ENCODE data around the gene PCNT. TPM values are rescaled to one million over a fixed set of nuclear protein-coding genes. Genes with fewer than 3 reads are reported as not detected.
"Not testable (repeated sequence)": the region's sequence is repeated elsewhere in the genome, so short reads cannot be mapped to it uniquely, and the experiment has no call there.

Gene PCNT
- total RNA-seq, 2 donors from 2014 or later: 58.1 to 120 TPM

DNA sequence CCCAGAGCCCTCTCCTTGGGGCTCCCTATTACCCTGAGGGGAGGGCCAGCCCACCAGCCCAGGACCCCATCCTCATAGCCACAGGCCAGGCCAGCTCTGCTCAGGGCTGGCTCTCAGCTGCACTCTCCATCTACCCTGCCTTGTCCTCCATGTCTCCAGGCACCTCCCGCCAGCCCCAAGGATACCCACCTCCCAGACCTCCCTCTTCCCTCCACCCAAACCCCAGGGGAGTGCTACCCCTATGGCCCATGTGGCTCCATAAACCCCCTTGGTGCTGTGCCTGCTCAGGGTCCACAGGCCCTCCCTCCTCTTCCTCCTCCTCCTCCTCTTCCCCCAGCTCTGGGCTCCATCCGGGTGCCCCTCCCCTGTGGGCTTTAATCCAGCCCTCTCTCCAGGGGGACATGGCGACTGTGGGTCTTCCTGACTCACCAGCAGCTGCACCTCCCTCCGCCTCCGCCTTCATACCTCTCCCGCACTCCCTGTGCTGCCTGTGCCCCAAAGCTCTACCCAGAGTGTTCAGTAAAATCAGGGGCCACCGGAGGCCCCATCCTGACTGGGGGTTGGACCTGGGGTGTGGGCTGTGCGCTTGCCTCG, 28.7 kb upstream of the PCNT start:
- no peaks in the 10 kb centered on the region for H3K9me3 Mint-ChIP-seq
- H3K27me3 Mint-ChIP-seq: no peaks in the 10 kb centered on the region
- peak overlapping the region in 1 of 2 donors; percentile 67 for H3K27ac Mint-ChIP-seq
- H3K4me1 Mint-ChIP-seq (ENCODE audit: low read depth in 2 of 2): peaks cover 0 to 17% of the 10 kb centered on the region in 2 donors
- H3K4me3 Mint-ChIP-seq: no peak overlapping the region
- ATAC-seq: peak in 1 of 2 donors; percentile 32
- no peak for DNase-seq (ENCODE audit: low spot score)
- H3K36me3 Mint-ChIP-seq: no peaks in the 10 kb centered on the region

- peaks cover 0 to 17% of the 10 kb centered on the region in 2 donors for H3K4me1 Mint-ChIP-seq (ENCODE audit: low read depth in 2 of 2)
- H3K9me3 Mint-ChIP-seq: no peaks in the 10 kb centered on the region
- H3K36me3 Mint-ChIP-seq: no peaks in the 10 kb centered on the region
- no peak overlapping the region for H3K4me3 Mint-ChIP-seq
- peak overlapping the region in 1 of 2 donors; percentile 75 for H3K27ac Mint-ChIP-seq
- DNase-seq (ENCODE audit: low spot score) (peak; percentile 91), ATAC-seq (peak; percentile 41 to 97)
- H3K27me3 Mint-ChIP-seq: no peaks in the 10 kb centered on the region
These were observed 27.8 kb upstream of the PCNT start for GRCh38 chr21:46295996-46296752.

DNA sequence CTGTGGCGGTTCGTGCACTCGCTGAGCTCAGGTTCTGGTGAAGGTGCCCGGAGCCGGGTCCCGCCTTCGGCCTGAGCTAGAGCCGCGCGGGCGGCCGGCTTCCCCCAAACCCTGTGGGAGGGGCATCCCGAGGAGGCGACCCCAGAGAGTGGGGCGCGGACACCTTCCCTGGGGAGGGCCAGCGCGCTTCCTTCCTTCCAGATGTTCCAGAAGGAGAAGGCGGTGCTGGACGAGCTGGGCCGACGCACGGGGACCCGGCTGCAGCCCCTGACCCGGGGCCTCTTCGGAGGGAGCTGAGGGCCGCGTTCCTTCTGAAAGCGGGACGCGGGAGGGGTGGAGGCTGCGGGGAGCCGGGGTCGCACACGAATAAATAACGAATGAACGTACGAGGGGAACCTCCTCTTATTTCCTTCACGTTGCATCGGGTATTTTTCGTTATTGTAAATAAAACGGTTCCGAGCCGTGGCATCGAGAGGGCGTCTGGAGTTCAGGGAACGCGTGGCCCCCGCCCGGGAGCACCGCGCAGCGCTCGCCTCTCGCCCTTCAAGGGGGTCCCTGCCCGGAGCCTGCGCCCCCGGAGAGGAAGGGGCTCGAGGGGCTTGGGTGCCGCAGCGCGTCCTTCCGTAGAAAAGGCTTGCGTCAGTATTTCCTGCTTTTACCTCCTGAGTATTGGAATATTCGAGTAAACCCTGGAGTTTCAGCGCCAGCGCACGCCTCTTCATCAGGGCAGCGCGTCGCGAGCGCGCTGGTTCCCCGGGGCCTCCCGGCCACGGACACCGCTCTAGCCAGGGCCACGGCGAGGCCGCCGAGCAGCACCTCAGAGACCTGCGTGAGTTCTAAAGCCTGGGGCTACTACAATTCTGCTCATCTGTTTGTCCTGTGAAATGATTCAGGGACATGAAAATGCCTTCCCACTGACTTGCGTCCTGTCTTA, 26.4 kb upstream of the PCNT start:
- H3K9me3 Mint-ChIP-seq: no peaks in the 10 kb centered on the region
- peaks cover 0 to 17% of the 10 kb centered on the region in 2 donors for H3K4me1 Mint-ChIP-seq (ENCODE audit: low read depth in 2 of 2)
- H3K27me3 Mint-ChIP-seq: no peaks in the 10 kb centered on the region
- DNase-seq (ENCODE audit: low spot score) (no peak), ATAC-seq (peak; percentile 4 to 26)
- H3K4me3 Mint-ChIP-seq: no peak overlapping the region
- peak overlapping the region in 1 of 2 donors; percentile 61 for H3K27ac Mint-ChIP-seq
- H3K36me3 Mint-ChIP-seq: no peaks in the 10 kb centered on the region

GRCh38 chr21:46299167-46299566, 24.8 kb upstream of the PCNT start:
- H3K27ac Mint-ChIP-seq: no peak overlapping the region
- peaks cover 0 to 17% of the 10 kb centered on the region in 2 donors for H3K4me1 Mint-ChIP-seq (ENCODE audit: low read depth in 2 of 2)
- H3K36me3 Mint-ChIP-seq: no peaks in the 10 kb centered on the region
- H3K27me3 Mint-ChIP-seq: no peaks in the 10 kb centered on the region
- no peaks in the 10 kb centered on the region for H3K9me3 Mint-ChIP-seq
- H3K4me3 Mint-ChIP-seq: no peak overlapping the region
- no peak for ATAC-seq
- DNase-seq (ENCODE audit: low spot score): no peak

DNA sequence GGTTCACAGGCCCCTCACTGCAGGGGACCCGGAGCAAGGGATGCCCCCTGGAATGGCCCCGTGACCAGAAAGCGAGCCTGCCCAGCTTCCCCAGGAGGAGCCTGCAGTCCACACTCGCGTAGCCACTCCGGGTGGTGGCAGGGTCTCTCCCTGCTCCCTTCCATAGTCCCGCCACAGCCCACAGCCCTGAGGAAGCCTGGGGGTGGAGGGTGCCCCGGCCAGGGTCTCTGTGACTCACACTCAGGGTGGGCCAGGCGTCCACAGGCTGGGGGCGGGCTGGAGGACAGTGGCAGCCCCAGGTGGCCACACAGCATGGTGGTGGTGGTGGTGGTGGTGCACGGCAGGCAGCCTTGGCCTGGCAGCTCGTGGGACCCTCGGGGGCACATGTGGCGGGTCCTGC, 22.2 kb upstream of the PCNT start:
- Mint-ChIP-seq H3K4me3 (no peak overlapping the region), H3K36me3 (peaks cover 8% of the 10 kb centered on the region), H3K27ac (no peak overlapping the region), H3K9me3 (no peaks in the 10 kb centered on the region), H3K4me1 (ENCODE audit: low read depth in 2 of 2) (peaks cover 0 to 10% of the 10 kb centered on the region in 2 donors), H3K27me3 (no peaks in the 10 kb centered on the region)
- DNase-seq (ENCODE audit: low spot score) (no peak), ATAC-seq (no peak)

GRCh38 chr21:46304437-46304836, 19.5 kb upstream of the PCNT start:
- no peak overlapping the region for H3K4me3 Mint-ChIP-seq
- no peaks in the 10 kb centered on the region for H3K9me3 Mint-ChIP-seq
- ATAC-seq (no peak), DNase-seq (ENCODE audit: low spot score) (no peak)
- H3K27me3 Mint-ChIP-seq: no peaks in the 10 kb centered on the region
- H3K4me1 Mint-ChIP-seq (ENCODE audit: low read depth in 2 of 2): peaks cover 0 to 11% of the 10 kb centered on the region in 2 donors
- H3K36me3 Mint-ChIP-seq: peaks cover 8% of the 10 kb centered on the region
- H3K27ac Mint-ChIP-seq: no peak overlapping the region

DNA sequence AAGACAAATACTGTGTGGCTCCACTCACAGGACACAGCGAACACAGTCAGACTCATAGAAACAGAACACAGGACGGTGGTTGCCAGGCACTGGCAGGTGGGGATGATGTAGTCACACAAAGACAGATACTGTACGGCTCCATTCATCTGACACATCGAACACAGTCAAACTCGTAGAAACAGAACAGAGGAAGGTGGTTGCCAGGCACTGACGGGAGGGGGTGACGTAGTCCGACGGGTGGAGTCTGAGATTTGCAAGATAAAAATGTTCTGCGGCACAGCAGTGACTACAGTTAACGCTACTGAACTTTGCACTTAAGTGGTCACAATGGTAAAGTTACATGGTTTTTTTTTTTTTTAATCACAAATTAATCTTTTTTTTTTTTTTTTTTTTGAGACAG, 19.0 kb upstream of the PCNT start:
- H3K9me3 Mint-ChIP-seq: no peaks in the 10 kb centered on the region
- DNase-seq (ENCODE audit: low spot score) (no peak), ATAC-seq (peak; percentile 21 to 55)
- no peak overlapping the region for H3K27ac Mint-ChIP-seq
- H3K27me3 Mint-ChIP-seq: no peaks in the 10 kb centered on the region
- H3K36me3 Mint-ChIP-seq: peaks cover 8% of the 10 kb centered on the region
- H3K4me3 Mint-ChIP-seq: no peak overlapping the region
- H3K4me1 Mint-ChIP-seq (ENCODE audit: low read depth in 2 of 2): peaks cover 0 to 11% of the 10 kb centered on the region in 2 donors

- no peak for DNase-seq (ENCODE audit: low spot score)
- Mint-ChIP-seq H3K27ac (no peak overlapping the region), H3K27me3 (no peaks in the 10 kb centered on the region), H3K4me1 (ENCODE audit: low read depth in 2 of 2) (peaks cover 0 to 11% of the 10 kb centered on the region in 2 donors), H3K36me3 (peaks cover 8% of the 10 kb centered on the region), H3K4me3 (no peak overlapping the region), H3K9me3 (no peaks in the 10 kb centered on the region)
- peak; percentile 43 to 69 for ATAC-seq
These were observed 16.3 kb upstream of the PCNT start for GRCh38 chr21:46307625-46308024.

- DNase-seq (ENCODE audit: low spot score): no peak
- Mint-ChIP-seq H3K27ac (no peak overlapping the region), H3K4me1 (ENCODE audit: low read depth in 2 of 2) (peaks cover 0 to 11% of the 10 kb centered on the region in 2 donors), H3K27me3 (no peaks in the 10 kb centered on the region), H3K9me3 (no peaks in the 10 kb centered on the region), H3K36me3 (peaks cover 8% of the 10 kb centered on the region), H3K4me3 (no peak overlapping the region)
- no peak for ATAC-seq
These were observed 15.5 kb upstream of the PCNT start for GRCh38 chr21:46308431-46308830.

GRCh38 chr21:46310260-46310659, 13.7 kb upstream of the PCNT start:
- not testable (repeated sequence) for H3K9me3 Mint-ChIP-seq; H3K4me3 Mint-ChIP-seq; DNase-seq (ENCODE audit: low spot score)

GRCh38 chr21:46311568-46311967, 12.4 kb upstream of the PCNT start:
- Mint-ChIP-seq H3K4me1 (ENCODE audit: low read depth in 2 of 2) (peaks cover 0 to 6% of the 10 kb centered on the region in 2 donors), H3K9me3 (no peaks in the 10 kb centered on the region), H3K4me3 (no peak overlapping the region), H3K36me3 (no peaks in the 10 kb centered on the region), H3K27me3 (no peaks in the 10 kb centered on the region), H3K27ac (no peak overlapping the region)
- no peak for DNase-seq (ENCODE audit: low spot score)
- ATAC-seq: no peak

More at GRCh38 chr21:46310260-46310659, 13.7 kb upstream of the PCNT start:
- H3K27me3 Mint-ChIP-seq; H3K36me3 Mint-ChIP-seq; H3K4me1 Mint-ChIP-seq (ENCODE audit: low read depth in 2 of 2); H3K27ac Mint-ChIP-seq; ATAC-seq: not testable (repeated sequence)

DNA sequence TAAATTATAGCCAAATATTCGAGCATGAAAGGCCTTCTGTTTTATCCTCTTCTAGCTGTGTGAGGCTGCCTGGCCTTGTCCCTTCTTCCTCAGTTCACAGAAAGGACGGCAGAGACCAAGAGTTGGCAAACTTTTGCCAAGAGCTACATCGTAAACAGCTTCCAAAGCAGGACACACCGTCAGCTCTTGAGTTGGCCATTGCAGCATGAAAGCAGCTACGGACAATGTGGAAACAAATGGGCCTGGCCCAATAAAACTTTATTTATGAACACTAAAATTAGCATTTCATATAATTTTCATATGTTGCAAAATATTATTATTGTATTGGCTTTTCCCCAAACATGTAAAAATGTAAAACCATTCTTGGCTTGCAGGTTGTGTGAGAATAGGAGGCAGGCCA, 11.0 kb upstream of the PCNT start:
- Mint-ChIP-seq H3K4me3 (no peak overlapping the region), H3K9me3 (no peaks in the 10 kb centered on the region), H3K36me3 (no peaks in the 10 kb centered on the region), H3K27ac (no peak overlapping the region), H3K4me1 (ENCODE audit: low read depth in 2 of 2) (no peaks in the 10 kb centered on the region), H3K27me3 (no peaks in the 10 kb centered on the region)
- no peak for ATAC-seq
- no peak for DNase-seq (ENCODE audit: low spot score)

DNA sequence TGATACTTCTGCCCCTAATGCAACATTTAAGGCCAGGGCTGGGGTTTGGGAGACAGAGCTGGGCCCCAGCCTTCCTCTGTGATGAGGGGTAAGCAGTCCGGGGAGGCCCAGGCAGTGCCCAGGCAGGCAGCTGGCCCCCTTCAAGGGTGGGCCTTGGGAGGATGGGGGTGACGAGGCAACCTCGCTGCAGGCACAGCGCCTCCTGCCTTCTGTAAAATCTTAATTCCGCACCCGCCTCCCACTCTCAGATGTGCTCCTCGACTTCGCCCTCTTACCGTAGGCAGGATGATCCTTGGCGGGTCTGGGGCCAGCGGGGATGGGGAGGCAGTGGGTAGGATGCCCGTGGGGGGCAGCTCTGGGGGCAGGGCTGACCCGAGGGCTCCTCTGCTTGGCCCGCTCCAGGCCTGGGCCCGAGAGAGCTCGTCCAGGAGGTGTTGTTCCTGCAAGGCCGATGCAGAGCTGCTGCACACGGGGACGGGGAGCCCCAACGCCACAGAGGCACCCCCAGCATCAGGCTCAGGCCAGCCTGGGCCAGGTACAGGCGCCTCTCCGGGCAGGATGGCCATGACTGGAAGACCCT, 9.4 kb upstream of the PCNT start:
- Mint-ChIP-seq H3K27me3 (no peaks in the 10 kb centered on the region), H3K9me3 (no peaks in the 10 kb centered on the region), H3K27ac (no peak overlapping the region), H3K4me3 (no peak overlapping the region), H3K36me3 (no peaks in the 10 kb centered on the region), H3K4me1 (ENCODE audit: low read depth in 2 of 2) (no peaks in the 10 kb centered on the region)
- ATAC-seq (no peak), DNase-seq (ENCODE audit: low spot score) (no peak)
